ENCODE data around the gene MYBPH. TPM values are rescaled to one million over a fixed set of nuclear protein-coding genes. Genes with fewer than 3 reads are reported as not detected.

Gene MYBPH
- total and polyA plus RNA-seq, 2 donors, result 0.99 to 1.7 TPM

DNA sequence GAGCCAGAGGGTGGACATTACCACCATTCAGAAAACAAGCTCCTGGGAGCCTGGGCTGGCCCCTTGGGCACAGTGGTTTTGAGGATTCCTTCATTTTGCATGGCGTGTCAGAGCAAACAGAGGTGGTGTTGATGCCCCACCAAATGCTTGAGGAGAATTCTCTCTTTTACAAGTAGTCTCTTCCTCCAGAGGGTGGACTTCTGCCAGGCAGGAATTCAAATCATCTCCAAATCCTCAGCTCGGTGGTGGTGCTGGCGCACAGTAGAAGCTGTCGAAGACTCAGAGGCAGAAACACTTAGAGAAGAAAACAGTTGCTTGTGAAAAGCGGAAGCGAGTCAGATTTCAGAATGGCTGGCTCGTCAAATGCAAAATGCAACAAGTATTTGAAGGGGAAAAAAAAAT, 14.3 kb upstream of the MYBPH start:
- Histone ChIP-seq H3K36me3 (ENCODE audit: control insufficient read depth in 2 of 2, insufficient read depth in 2 of 2, low read length in 1 of 2) (no peaks in the 10 kb centered on the region), H3K27me3 (ENCODE audit: control insufficient read depth in 2 of 2, insufficient read depth in 1 of 2, low read length in 1 of 2) (peaks cover 0 to 13% of the 10 kb centered on the region in 2 donors), H3K9me3 (ENCODE audit: control insufficient read depth in 2 of 2, insufficient read depth in 1 of 2, low read length in 1 of 2) (no peaks in the 10 kb centered on the region), H3K27ac (ENCODE audit: low read depth in 1 of 2, low read length in 1 of 2) (no peak overlapping the region), H3K4me3 (ENCODE audit: low read length in 2 of 2) (no peak overlapping the region), H3K4me1 (ENCODE audit: control insufficient read depth in 2 of 2, insufficient read depth in 2 of 2, low read length in 2 of 2) (peaks cover 0 to 4% of the 10 kb centered on the region in 2 donors)
- WGBS, result 78% methylated on average over 7 of the region's 7 CpGs
- no peak for DNase-seq (ENCODE audit: low read depth in 6 of 9, low spot score in 9 of 9)

DNA sequence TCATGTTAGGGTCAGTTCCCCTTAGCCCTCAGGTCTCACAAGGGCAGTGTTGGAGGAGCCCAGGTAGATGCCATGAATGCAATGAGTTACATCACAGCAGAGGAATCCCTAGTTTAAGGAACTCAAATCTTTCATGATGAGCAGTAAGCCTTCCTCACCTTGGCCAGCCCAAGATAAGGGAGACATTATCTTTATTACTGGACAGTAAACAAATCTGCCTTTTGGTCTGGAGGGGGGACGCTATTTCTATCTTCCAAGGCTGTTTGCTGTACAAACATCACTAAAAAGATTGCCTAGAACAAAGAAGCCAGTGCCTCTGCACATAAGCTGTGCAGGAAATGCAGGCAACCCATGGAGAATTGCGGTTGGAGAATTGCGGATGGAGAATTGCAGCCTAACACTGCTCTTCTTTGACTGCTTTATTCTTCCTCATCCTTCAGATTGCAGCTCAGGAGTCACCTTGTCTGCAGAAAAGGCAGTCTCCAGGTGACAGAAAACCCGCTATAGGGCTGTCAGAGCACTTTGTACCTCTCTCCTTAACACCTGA, 13.1 kb upstream of the MYBPH start:
- Histone ChIP-seq H3K4me1 (ENCODE audit: control insufficient read depth in 2 of 2, insufficient read depth in 2 of 2, low read length in 2 of 2) (peaks cover 0 to 4% of the 10 kb centered on the region in 2 donors), H3K36me3 (ENCODE audit: control insufficient read depth in 2 of 2, insufficient read depth in 2 of 2, low read length in 1 of 2) (no peaks in the 10 kb centered on the region), H3K27me3 (ENCODE audit: control insufficient read depth in 2 of 2, insufficient read depth in 1 of 2, low read length in 1 of 2) (peaks cover 0 to 13% of the 10 kb centered on the region in 2 donors), H3K27ac (ENCODE audit: low read depth in 1 of 2, low read length in 1 of 2) (no peak overlapping the region), H3K9me3 (ENCODE audit: control insufficient read depth in 2 of 2, insufficient read depth in 1 of 2, low read length in 1 of 2) (no peaks in the 10 kb centered on the region), H3K4me3 (ENCODE audit: low read length in 2 of 2) (no peak overlapping the region)
- no peak for DNase-seq (ENCODE audit: low read depth in 6 of 9, low spot score in 9 of 9)
- WGBS, result 96% methylated on average over 4 of the region's 4 CpGs

DNA sequence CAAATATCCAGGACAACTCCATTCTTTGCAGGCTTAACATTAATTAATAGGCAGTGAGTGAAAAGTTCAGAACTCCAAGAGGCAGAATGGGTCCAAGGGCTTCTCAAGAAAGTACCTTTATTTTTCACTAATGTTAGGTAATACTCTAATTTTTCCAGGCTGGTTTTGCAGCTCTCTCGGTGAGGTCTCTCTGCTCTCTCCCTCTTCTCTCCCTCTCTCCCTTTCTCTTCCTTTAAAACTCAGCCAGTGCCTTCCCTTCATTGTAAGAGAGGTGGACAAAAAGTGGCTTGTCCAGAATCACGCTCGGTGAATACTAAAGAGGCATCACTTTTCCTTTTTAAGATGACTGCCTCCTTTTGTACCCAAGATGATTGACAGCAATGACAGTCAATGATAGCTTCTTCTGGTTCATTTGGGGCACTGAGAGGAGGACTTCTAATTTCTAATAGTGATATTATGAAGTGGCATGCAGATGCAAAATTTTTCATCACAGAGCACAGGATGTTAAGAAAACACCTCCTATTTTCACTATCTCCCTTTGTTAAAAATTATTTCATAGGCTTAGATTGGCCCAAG, 12.2 kb upstream of the MYBPH start:
- no peak for DNase-seq (ENCODE audit: low read depth in 6 of 9, low spot score in 9 of 9)
- Histone ChIP-seq H3K4me1 (ENCODE audit: control insufficient read depth in 2 of 2, insufficient read depth in 2 of 2, low read length in 2 of 2) (peaks cover 0 to 4% of the 10 kb centered on the region in 2 donors), H3K4me3 (ENCODE audit: low read length in 2 of 2) (no peak overlapping the region), H3K27me3 (ENCODE audit: control insufficient read depth in 2 of 2, insufficient read depth in 1 of 2, low read length in 1 of 2) (peaks cover 0 to 13% of the 10 kb centered on the region in 2 donors), H3K9me3 (ENCODE audit: control insufficient read depth in 2 of 2, insufficient read depth in 1 of 2, low read length in 1 of 2) (no peaks in the 10 kb centered on the region), H3K36me3 (ENCODE audit: control insufficient read depth in 2 of 2, insufficient read depth in 2 of 2, low read length in 1 of 2) (no peaks in the 10 kb centered on the region), H3K27ac (ENCODE audit: low read depth in 1 of 2, low read length in 1 of 2) (no peak overlapping the region)
- WGBS, result 95% methylated on average over 3 of the region's 3 CpGs

DNA sequence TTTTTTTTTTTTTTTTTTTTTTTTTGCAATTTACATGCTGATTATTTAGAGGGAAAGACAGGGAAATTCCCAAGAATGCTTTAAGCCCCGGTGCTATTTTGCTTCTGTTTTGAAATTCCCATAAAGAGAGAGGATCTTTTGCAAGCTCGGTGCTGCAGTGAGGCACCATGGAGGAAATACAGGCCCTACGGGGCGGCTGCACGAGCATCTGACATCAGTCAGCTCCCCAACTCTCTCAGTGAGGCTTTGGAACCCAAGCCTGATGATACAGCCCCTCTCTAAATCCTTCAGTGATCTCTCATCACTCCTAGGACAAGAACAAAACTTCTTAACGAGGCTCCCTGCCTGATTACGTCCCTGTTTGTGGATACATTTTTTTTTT, 11.7 kb upstream of the MYBPH start:
- WGBS, result 77% methylated on average over 7 of the region's 7 CpGs
- Histone ChIP-seq H3K27ac (ENCODE audit: low read depth in 1 of 2, low read length in 1 of 2) (peak overlapping the region in 1 of 2 donors; percentile 55), H3K36me3 (ENCODE audit: control insufficient read depth in 2 of 2, insufficient read depth in 2 of 2, low read length in 1 of 2) (no peaks in the 10 kb centered on the region), H3K27me3 (ENCODE audit: control insufficient read depth in 2 of 2, insufficient read depth in 1 of 2, low read length in 1 of 2) (peaks cover 0 to 13% of the 10 kb centered on the region in 2 donors), H3K4me3 (ENCODE audit: low read length in 2 of 2) (no peak overlapping the region), H3K9me3 (ENCODE audit: control insufficient read depth in 2 of 2, insufficient read depth in 1 of 2, low read length in 1 of 2) (no peaks in the 10 kb centered on the region), H3K4me1 (ENCODE audit: control insufficient read depth in 2 of 2, insufficient read depth in 2 of 2, low read length in 2 of 2) (peaks cover 0 to 4% of the 10 kb centered on the region in 2 donors)
- no peak for DNase-seq (ENCODE audit: low read depth in 6 of 9, low spot score in 9 of 9)

DNA sequence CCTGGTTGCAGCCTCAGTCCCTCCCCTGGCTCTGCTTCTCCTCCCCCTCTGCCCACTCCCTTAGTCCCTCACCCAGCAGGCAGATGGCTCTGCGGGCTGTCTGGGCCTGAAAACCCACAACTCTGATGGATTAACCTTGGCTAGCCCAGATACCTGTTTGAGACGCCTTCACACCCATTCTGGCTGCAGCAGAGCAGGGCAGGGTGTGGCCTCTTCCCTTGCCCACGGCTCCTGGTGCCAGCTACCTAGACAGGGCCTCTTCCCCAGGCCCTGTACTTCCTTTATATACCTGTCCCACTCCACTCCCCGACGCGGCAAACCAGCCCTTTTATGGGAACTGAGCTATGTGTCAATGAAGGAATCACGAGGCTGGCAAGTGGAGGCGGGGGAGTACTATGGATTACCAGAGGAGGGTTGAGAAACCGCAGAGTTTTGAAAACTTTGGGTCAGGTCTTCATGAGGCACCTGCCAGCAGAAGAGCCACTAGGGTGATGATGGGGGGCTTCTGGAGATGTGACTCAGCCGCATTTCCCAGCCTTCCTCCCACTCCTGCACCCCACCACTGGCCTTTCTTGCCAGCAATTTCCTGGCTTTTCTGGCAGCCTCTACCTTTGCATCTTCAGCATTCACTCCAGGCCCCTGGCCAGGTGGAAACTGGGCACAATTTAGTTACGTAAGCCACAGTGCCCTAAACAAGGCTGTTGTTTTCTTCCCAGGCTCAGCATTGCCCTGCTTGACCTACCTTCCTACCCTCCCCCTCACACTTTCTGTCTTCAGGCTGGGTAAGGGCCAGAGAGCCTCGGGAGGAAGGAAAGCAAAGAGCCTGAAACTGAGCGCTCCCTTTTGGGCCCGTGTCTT, 11.0 kb upstream of the MYBPH start, which contains the start of gene CHI3L1:
Gene CHI3L1, minus strand, starts transcription at position 259 of the 858 bp plus-strand sequence. Its CDS starts 81 bp downstream, at position 178.
- Histone ChIP-seq H3K9me3 (ENCODE audit: control insufficient read depth in 2 of 2, insufficient read depth in 1 of 2, low read length in 1 of 2) (no peaks in the 10 kb centered on the region), H3K4me1 (ENCODE audit: control insufficient read depth in 2 of 2, insufficient read depth in 2 of 2, low read length in 2 of 2) (peaks cover 0 to 4% of the 10 kb centered on the region in 2 donors), H3K27ac (ENCODE audit: low read depth in 1 of 2, low read length in 1 of 2) (peak within 1 kb of the TSS in 1 of 2 donors; percentile 55), H3K36me3 (ENCODE audit: control insufficient read depth in 2 of 2, insufficient read depth in 2 of 2, low read length in 1 of 2) (no peaks in the 10 kb centered on the region), H3K27me3 (ENCODE audit: control insufficient read depth in 2 of 2, insufficient read depth in 1 of 2, low read length in 1 of 2) (peaks cover 0 to 13% of the 10 kb centered on the region in 2 donors), H3K4me3 (ENCODE audit: low read length in 2 of 2) (no peak within 1 kb of the TSS)
- 50% methylated on average over 14 of the region's 14 CpGs for WGBS
- no peak for DNase-seq (ENCODE audit: low read depth in 6 of 9, low spot score in 9 of 9)

DNA sequence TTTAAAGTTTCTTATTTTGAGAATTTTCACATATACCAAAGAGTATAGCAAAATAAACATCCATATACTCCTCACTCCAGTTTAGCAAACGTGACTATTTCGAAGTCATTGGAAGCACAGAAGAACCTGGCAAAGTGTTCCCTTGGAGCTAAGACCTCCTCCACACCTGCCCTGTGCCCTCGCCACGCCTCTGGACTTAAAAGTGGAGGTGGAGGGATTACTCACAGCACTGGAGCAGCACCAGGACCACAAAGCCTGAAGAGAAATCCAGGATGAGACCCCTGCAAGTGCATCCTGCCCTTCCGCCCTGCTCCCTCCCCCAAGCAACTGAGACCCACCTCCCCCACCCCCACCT, 10.4 kb upstream of the MYBPH start:
- no peaks in the 10 kb centered on the region for H3K9me3 ChIP-seq (ENCODE audit: control insufficient read depth in 2 of 2, insufficient read depth in 1 of 2, low read length in 1 of 2)
- no peak for DNase-seq (ENCODE audit: low read depth in 6 of 9, low spot score in 9 of 9)
- H3K4me3 ChIP-seq (ENCODE audit: low read length in 2 of 2), result no peak overlapping the region
- 95% methylated on average over 5 of the region's 5 CpGs for WGBS
- peaks cover 0 to 4% of the 10 kb centered on the region in 2 donors for H3K4me1 ChIP-seq (ENCODE audit: control insufficient read depth in 2 of 2, insufficient read depth in 2 of 2, low read length in 2 of 2)
- H3K27ac ChIP-seq (ENCODE audit: low read depth in 1 of 2, low read length in 1 of 2), result no peak overlapping the region
- H3K36me3 ChIP-seq (ENCODE audit: control insufficient read depth in 2 of 2, insufficient read depth in 2 of 2, low read length in 1 of 2), result no peaks in the 10 kb centered on the region
- peaks cover 0 to 13% of the 10 kb centered on the region in 2 donors for H3K27me3 ChIP-seq (ENCODE audit: control insufficient read depth in 2 of 2, insufficient read depth in 1 of 2, low read length in 1 of 2)

DNA sequence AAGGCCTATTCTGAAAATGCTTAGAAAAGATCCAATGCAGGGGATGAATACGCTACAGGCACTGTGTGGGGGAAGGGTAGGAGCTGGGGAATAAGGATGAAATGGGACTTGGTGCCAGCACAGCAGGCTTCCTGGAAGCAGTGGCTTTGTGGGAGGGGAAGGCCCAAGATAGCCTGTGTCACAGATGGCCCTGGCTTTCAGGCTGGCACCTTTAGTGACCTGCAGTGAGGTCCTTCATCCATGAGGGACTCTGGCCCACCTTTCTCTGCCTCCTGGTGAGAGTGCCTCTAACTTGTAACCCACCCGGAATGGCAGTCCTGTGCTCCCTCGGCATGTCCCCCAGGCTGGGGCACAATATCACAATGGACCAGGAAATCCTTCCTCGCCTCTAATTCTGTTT, 10.0 kb upstream of the MYBPH start:
- Histone ChIP-seq H3K4me3 (ENCODE audit: low read length in 2 of 2) (no peak overlapping the region), H3K9me3 (ENCODE audit: control insufficient read depth in 2 of 2, insufficient read depth in 1 of 2, low read length in 1 of 2) (no peaks in the 10 kb centered on the region), H3K36me3 (ENCODE audit: control insufficient read depth in 2 of 2, insufficient read depth in 2 of 2, low read length in 1 of 2) (no peaks in the 10 kb centered on the region), H3K4me1 (ENCODE audit: control insufficient read depth in 2 of 2, insufficient read depth in 2 of 2, low read length in 2 of 2) (peaks cover 0 to 4% of the 10 kb centered on the region in 2 donors), H3K27ac (ENCODE audit: low read depth in 1 of 2, low read length in 1 of 2) (no peak overlapping the region), H3K27me3 (ENCODE audit: control insufficient read depth in 2 of 2, insufficient read depth in 1 of 2, low read length in 1 of 2) (peaks cover 0 to 13% of the 10 kb centered on the region in 2 donors)
- no peak for DNase-seq (ENCODE audit: low read depth in 6 of 9, low spot score in 9 of 9)
- 99% methylated on average over 4 of the region's 4 CpGs for WGBS

DNA sequence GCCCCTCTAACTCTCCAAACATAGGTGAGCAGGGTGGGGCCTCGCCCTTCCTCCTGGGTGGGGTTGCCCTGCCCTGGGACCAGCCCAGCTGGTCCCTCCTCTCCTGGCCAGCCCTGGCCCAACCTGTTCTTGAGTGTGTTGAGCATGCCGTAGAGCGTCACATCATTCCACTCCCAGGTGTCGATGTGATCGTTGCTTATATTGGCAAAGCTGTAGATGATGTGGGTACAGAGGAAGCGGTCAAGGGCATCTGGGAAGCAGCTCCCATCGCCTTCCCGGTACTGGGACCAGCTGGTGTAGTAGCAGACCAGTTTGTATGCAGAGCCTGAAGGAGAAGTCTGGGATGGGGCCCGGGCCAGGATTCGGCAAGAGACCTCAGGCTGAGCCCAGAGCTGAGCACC, 9.4 kb upstream of the MYBPH start:
- no peak overlapping the region for H3K4me3 ChIP-seq (ENCODE audit: low read length in 2 of 2)
- H3K27me3 ChIP-seq (ENCODE audit: control insufficient read depth in 2 of 2, insufficient read depth in 1 of 2, low read length in 1 of 2), result peaks cover 0 to 13% of the 10 kb centered on the region in 2 donors
- H3K9me3 ChIP-seq (ENCODE audit: control insufficient read depth in 2 of 2, insufficient read depth in 1 of 2, low read length in 1 of 2), result no peaks in the 10 kb centered on the region
- H3K4me1 ChIP-seq (ENCODE audit: control insufficient read depth in 2 of 2, insufficient read depth in 2 of 2, low read length in 2 of 2), result peaks cover 0 to 4% of the 10 kb centered on the region in 2 donors
- no peaks in the 10 kb centered on the region for H3K36me3 ChIP-seq (ENCODE audit: control insufficient read depth in 2 of 2, insufficient read depth in 2 of 2, low read length in 1 of 2)
- 98% methylated on average over 10 of the region's 10 CpGs for WGBS
- H3K27ac ChIP-seq (ENCODE audit: low read depth in 1 of 2, low read length in 1 of 2), result no peak overlapping the region
- DNase-seq (ENCODE audit: low read depth in 6 of 9, low spot score in 9 of 9), result no peak

DNA sequence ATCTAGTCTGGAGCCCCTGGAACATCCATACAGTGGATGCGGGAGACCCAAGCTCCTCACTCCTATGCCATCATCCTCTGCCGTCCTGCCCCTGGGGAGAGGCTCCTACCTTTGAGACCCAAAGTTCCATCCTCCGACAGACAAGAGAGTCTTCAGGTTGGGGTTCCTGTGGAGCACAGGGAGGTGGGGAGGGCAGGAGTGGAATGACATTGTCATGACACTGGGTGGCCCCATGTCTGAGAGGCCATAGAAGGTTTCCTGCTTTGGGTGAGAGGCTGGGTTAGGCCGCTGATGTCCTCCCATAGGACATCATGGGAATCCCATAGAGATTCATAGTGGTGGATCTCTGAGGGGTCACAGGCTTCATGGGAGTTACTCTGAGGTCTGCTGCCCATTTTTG, 8.8 kb upstream of the MYBPH start:
- H3K27ac ChIP-seq (ENCODE audit: low read depth in 1 of 2, low read length in 1 of 2), result no peak overlapping the region
- DNase-seq (ENCODE audit: low read depth in 6 of 9, low spot score in 9 of 9), result no peak
- 93% methylated on average over 4 of the region's 4 CpGs for WGBS
- no peak overlapping the region for H3K4me3 ChIP-seq (ENCODE audit: low read length in 2 of 2)
- H3K4me1 ChIP-seq (ENCODE audit: control insufficient read depth in 2 of 2, insufficient read depth in 2 of 2, low read length in 2 of 2), result peaks cover 0 to 4% of the 10 kb centered on the region in 2 donors
- no peaks in the 10 kb centered on the region for H3K36me3 ChIP-seq (ENCODE audit: control insufficient read depth in 2 of 2, insufficient read depth in 2 of 2, low read length in 1 of 2)
- no peaks in the 10 kb centered on the region for H3K9me3 ChIP-seq (ENCODE audit: control insufficient read depth in 2 of 2, insufficient read depth in 1 of 2, low read length in 1 of 2)
- H3K27me3 ChIP-seq (ENCODE audit: control insufficient read depth in 2 of 2, insufficient read depth in 1 of 2, low read length in 1 of 2), result peaks cover 0 to 13% of the 10 kb centered on the region in 2 donors
